T-helper 17 cell (primary cell): Measurements from ENCODE around the gene MGAT5. TPM values are rescaled to one million over a fixed set of nuclear protein-coding genes. Genes with fewer than 3 reads are reported as not detected.
"Not testable (repeated sequence)": the region's sequence is repeated elsewhere in the genome, so short reads cannot be mapped to it uniquely, and the experiment has no call there.

Experiments used
- ATAC-seq: fragments of 150-1000 bp; cut with Tn5 transposase; 2 replicates; pipeline ENCODE4 v1.10.0; 2021; ENCODE audit warnings: mild to moderate bottlenecking, moderate library complexity
- DNase-seq, 3 donors: peaks; one replicate each; pipeline versions ENCODE4 v3.0.0 to v3.0.0-alpha.2; 2020 to 2021
- H3K9me3 ChIP-seq: one replicate; pipeline ENCODE4 v1.7.0; 2013; ENCODE audit warnings: low read length, mild to moderate bottlenecking; ENCODE audit not compliant: control insufficient read depth, poor library complexity, severe bottlenecking
- H3K27ac Mint-ChIP-seq: one replicate; pipeline ENCODE4 v1.8.0; 2022; ENCODE audit warnings: mild to moderate bottlenecking, moderate library complexity, mixed read lengths
- H3K27me3 Mint-ChIP-seq: one replicate; pipeline ENCODE4 v1.8.0; 2022; ENCODE audit warnings: mixed read lengths
- H3K36me3 Mint-ChIP-seq: one replicate; pipeline ENCODE4 v1.8.0; 2022; ENCODE audit warnings: low read depth, mixed read lengths
- H3K4me1 Mint-ChIP-seq: one replicate; pipeline ENCODE4 v1.8.0; 2022; ENCODE audit warnings: mild to moderate bottlenecking, mixed read lengths
- H3K4me3 Mint-ChIP-seq: one replicate; pipeline ENCODE4 v1.8.0; 2022; ENCODE audit warnings: mild to moderate bottlenecking, moderate library complexity, mixed read lengths
- total RNA-seq, 4 donors: library from RNA in 2 of 4; stranded (reverse) in 2 of 4; gene quantifications; one replicate each; pipeline ENCODE4 v1.2.3 and lab custom pipeline; 2022 to 2026

Gene MGAT5
- total RNA-seq, 2 donors from 2014 or later = 120 to 127 TPM

DNA sequence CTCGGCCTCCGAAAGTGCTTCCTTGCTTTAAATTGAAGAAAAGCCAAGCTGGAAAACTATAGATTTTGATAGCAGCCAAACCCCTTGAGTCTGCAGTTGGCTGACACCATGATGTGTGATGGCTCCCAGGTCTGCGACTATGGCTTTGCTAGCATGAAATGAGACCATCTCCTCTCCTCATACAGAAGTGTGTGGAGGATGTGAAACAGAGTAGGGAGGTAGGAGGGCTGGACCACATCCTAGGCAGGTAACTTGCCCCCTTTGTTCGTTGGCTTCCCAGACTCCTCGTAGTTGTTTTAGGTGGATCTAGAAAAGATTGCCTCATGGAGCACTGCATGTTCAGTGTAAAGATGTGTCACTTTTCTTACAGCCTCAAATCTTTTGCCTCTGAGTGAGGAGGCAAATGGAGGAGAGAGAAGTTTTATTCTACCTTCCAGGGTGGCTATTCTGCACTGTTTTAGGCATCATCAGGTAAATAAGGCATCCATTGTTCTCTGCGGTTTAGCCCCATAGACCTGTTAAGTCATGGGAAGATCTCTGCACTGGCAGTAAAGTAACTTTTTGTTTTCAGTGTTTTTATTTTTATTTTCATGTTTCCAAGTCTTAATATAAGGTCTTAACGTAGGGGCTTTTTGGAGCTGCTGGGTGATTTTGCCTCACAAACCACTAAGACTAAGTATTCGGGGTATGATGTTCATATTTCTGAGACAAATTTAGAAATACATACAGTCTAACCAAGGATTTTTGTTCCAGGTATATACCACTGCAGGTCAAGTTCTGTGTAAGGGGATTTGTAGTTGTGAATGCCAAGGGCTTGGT lies 40.1 kb downstream of the MGAT5 start:
- Mint-ChIP-seq H3K4me1 (peaks cover 24% of the 10 kb centered on the region), H3K36me3 (peaks cover 6% of the 10 kb centered on the region), H3K27ac (no peak overlapping the region), H3K27me3 (no peaks in the 10 kb centered on the region), H3K4me3 (peak overlapping the region; percentile 12)
- DNase-seq = no peak
- H3K9me3 ChIP-seq = no peaks in the 10 kb centered on the region
- ATAC-seq = no peak

DNA sequence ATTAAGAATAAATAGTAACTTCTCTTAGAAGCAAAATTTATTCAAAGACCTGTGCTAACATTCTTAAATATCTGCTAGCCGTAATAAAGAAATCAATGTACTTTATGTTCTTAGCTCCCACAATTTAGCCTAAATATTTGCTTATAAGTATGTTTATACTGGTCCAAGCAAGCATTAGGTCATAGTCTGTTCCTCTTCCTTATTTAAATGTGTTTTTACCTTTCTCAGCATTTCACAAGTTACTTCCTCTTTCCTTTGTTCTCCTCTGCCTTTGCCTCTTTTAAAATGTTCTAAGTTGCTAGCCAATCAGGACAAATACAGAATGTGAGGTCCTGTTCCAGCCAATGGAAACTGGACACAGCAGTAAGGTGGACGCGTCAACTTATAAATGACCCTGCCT lies 40.7 kb downstream of the MGAT5 start:
- peaks cover 29% of the 10 kb centered on the region for H3K4me1 Mint-ChIP-seq
- not testable (repeated sequence) for DNase-seq, H3K36me3 Mint-ChIP-seq, H3K27me3 Mint-ChIP-seq, H3K4me3 Mint-ChIP-seq, H3K9me3 ChIP-seq, H3K27ac Mint-ChIP-seq, ATAC-seq

DNA sequence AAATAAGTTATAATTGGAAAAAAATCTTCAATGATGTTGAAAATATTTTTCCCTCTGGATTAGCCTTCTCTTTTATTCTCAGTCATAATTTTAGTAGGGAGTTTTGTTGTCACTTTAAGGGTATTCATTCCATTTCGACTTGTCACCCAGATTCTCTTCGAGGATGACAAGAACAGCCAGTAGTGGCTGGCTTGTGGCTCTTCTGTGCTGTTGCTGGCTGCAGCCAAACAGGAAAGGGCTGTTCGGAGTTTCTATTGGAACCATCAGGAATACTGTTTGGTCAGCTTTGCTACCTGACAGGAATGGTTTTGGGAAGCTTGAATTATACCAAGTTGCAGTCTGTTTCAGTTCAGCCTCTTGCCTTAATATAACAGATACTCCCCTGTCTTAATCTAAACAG lies 41.6 kb downstream of the MGAT5 start:
- no peak overlapping the region for H3K4me3 Mint-ChIP-seq
- no peak overlapping the region for H3K27ac Mint-ChIP-seq
- H3K27me3 Mint-ChIP-seq = no peaks in the 10 kb centered on the region
- H3K9me3 ChIP-seq = no peaks in the 10 kb centered on the region
- DNase-seq (no peak), ATAC-seq (no peak)
- peaks cover 10% of the 10 kb centered on the region for H3K36me3 Mint-ChIP-seq
- peaks cover 38% of the 10 kb centered on the region for H3K4me1 Mint-ChIP-seq

DNA sequence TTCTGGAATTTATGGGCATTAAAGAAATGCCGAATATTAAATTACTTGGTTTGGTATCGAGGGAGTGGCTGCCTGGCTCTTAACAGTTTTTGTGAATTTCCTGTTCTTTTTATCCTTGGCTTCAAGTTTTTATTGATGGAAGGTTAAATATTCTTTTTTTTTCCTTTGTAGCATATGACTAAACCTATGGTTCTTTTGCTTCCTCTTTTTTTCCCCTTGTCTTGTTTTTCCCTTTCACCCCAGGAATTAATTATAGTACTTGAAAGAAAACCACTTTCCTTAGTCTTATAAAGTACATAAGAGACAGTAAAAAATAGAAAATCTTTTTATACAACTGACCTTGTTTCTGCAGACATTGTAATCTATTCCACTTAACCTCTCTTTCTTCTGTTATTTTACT lies 42.4 kb downstream of the MGAT5 start:
- Mint-ChIP-seq H3K27me3 (no peaks in the 10 kb centered on the region), H3K36me3 (peaks cover 10% of the 10 kb centered on the region), H3K4me1 (peaks cover 44% of the 10 kb centered on the region), H3K4me3 (no peak overlapping the region), H3K27ac (peak overlapping the region; percentile 67)
- no peak for DNase-seq
- ATAC-seq = no peak
- H3K9me3 ChIP-seq = no peaks in the 10 kb centered on the region

DNA sequence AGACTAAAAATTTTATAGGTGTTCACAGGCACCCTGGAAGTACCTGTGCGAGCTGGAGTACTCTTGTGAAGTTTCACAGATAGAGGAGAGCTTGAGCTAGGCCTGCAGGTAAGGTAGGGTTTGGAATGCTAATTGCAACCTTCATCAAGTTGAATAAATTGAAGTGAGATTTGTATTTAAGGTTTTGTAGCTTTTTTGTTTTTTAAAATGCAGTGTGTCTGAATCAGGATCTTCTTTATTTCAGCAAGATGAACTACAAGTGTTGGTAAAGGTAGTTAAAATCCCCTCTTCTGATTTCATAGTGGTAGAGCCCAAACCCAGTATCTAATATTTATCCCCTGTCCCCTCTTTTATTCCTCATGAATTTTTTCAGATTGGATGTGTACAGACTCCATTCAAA lies 45.5 kb downstream of the MGAT5 start:
- DNase-seq = no peak
- H3K9me3 ChIP-seq = no peaks in the 10 kb centered on the region
- no peak for ATAC-seq
- no peaks in the 10 kb centered on the region for H3K27me3 Mint-ChIP-seq
- H3K4me1 Mint-ChIP-seq = peaks cover 56% of the 10 kb centered on the region
- H3K27ac Mint-ChIP-seq = peak overlapping the region; percentile 92
- H3K4me3 Mint-ChIP-seq = peak overlapping the region; percentile 19
- peaks cover 8% of the 10 kb centered on the region for H3K36me3 Mint-ChIP-seq

DNA sequence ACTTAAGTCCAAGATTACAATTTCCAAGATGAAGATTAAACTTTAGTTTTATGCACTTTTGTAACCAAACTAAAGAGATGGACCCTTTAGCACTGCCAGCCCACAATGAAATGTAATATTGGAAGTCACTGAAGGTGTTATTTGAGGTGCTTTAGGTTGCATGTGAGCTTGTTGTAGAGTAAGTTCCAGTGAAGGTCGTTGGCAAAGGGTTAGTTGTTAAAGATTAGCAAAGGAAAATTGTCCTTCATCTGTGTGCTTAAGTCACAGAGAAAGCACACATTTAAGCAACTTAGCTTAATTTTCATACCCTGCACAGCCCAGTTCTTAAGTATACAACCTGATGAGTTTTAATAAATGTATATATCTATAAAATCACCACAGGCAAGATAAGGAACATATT lies 46.7 kb downstream of the MGAT5 start:
- no peaks in the 10 kb centered on the region for H3K27me3 Mint-ChIP-seq
- ATAC-seq = no peak
- H3K36me3 Mint-ChIP-seq = peaks cover 8% of the 10 kb centered on the region
- peak overlapping the region; percentile 92 for H3K27ac Mint-ChIP-seq
- DNase-seq = no peak
- no peak overlapping the region for H3K4me3 Mint-ChIP-seq
- H3K4me1 Mint-ChIP-seq = peaks cover 57% of the 10 kb centered on the region
- no peaks in the 10 kb centered on the region for H3K9me3 ChIP-seq

DNA sequence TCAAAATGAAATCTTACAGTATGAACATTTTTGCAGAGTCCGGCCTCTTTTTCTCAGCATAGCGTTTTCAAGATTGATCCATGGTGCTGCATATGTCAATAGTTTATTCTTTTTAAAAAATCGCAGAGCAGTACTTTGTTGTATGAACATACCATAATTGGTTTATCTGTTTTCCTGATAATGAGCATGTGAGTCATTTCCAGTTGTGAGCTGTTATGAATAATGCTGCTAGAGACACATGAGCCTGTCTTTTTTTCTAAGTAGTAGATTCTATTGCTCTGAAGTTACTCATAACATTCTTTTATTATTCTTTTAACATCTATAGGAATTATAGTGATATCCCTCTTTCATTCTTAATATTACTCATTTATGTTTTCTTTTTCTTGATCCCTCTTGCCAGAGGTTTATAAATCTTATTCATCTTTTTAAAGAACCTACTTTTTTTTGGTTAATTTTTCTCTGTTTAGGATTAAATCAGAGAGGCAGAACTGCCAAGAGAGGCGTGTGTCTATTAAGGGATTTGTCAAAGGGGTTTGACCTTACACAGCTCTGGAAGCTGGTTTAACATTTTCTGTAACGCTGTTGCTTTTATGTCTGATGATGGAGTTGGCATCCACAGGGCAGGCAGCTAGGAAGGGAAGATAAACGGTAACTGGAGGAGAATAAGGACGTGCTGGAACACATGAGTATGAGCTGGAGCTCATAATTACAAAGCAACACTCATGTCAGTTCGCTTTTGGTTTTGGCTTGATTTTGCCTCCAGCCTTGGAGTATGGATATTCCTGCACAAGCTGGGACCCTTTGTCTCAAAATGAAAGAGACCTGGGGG lies 47.4 kb downstream of the MGAT5 start:
- peaks cover 57% of the 10 kb centered on the region for H3K4me1 Mint-ChIP-seq
- H3K27ac Mint-ChIP-seq = peak overlapping the region; percentile 92
- H3K36me3 Mint-ChIP-seq = peaks cover 8% of the 10 kb centered on the region
- ATAC-seq (peak; percentile 36), DNase-seq (no peak)
- peak overlapping the region; percentile 33 for H3K4me3 Mint-ChIP-seq
- no peaks in the 10 kb centered on the region for H3K9me3 ChIP-seq
- H3K27me3 Mint-ChIP-seq = no peaks in the 10 kb centered on the region

DNA sequence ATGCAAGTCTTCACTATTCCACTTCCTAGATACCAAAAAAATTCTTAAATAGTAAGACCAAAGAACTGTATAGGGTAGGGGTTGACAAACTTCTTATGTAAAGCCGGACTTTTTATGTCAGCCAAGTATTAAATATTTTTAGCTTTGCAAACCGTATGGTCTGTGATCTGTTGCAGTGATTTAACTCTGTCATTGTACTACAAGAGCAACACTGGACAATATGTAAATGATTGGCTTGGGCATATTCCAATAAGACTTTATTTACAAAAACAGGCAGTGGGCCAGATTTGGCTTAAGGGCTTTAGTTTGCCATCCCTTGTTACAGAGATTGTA lies 48.0 kb downstream of the MGAT5 start:
- peaks cover 6% of the 10 kb centered on the region for H3K36me3 Mint-ChIP-seq
- H3K9me3 ChIP-seq = no peaks in the 10 kb centered on the region
- DNase-seq (no peak), ATAC-seq (no peak)
- H3K27ac Mint-ChIP-seq = peak overlapping the region; percentile 92
- H3K4me1 Mint-ChIP-seq = peaks cover 63% of the 10 kb centered on the region
- H3K4me3 Mint-ChIP-seq = no peak overlapping the region
- H3K27me3 Mint-ChIP-seq = no peaks in the 10 kb centered on the region

DNA sequence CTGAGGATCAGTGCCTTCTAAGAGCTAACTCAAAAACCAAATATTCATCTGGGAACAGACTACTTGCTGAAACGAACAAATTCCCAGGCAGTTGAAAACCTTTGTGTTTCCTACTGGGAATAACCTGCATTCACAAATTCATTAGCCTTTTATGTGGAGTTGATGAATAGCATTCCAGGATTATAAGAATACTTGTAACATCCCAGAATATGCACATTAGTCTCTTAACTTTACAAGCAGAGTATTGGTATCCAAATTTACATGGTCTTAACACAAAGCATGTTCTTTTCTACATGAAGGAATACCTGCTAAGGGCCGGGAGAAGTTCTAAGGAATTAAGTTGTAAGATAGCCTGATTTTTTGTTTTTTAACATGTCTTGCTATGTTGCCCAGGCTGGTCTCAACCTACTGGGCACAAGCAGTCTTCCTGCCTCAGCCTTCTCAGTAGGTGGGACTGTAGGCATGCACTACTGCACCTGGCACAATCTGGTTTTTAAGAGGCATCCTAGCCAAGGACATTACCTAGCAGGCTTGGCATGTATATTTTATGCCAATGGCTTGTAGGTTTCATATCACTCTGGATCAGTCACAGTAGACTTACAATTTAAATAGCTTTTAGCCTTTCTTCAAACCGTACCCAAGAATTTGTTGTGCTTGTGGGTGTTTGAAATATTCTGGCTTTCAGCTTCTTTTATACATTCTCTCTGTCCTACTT lies 50.7 kb downstream of the MGAT5 start:
- Mint-ChIP-seq H3K27ac (peak overlapping the region; percentile 92), H3K4me3 (peak overlapping the region; percentile 52), H3K27me3 (no peaks in the 10 kb centered on the region), H3K36me3 (peaks cover 5% of the 10 kb centered on the region), H3K4me1 (peaks cover 65% of the 10 kb centered on the region)
- DNase-seq = no peak
- peak; percentile 54 for ATAC-seq
- no peaks in the 10 kb centered on the region for H3K9me3 ChIP-seq

DNA sequence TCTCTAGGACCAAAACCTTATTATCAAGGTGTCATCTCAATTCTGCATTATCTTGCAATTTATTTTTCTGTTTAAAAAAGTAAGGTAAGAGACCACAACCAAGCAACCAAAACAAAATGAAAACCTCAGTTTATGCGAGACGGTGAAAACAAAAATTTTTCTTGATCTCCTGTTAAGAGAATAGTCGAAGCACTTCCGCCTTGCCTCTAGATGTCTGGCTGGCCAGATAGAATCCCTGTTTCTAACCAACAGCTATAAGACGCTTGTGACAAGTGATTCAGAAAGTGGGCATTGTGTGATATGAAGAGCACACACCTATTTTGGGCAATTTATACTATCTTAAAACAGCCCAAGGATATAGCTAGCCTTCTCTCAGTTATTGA lies 51.2 kb downstream of the MGAT5 start:
- Mint-ChIP-seq H3K4me1 (peaks cover 63% of the 10 kb centered on the region), H3K27ac (peak overlapping the region; percentile 92), H3K27me3 (no peaks in the 10 kb centered on the region), H3K36me3 (peaks cover 3% of the 10 kb centered on the region), H3K4me3 (peak overlapping the region; percentile 52)
- DNase-seq (no peak), ATAC-seq (peak; percentile 86)
- no peaks in the 10 kb centered on the region for H3K9me3 ChIP-seq

DNA sequence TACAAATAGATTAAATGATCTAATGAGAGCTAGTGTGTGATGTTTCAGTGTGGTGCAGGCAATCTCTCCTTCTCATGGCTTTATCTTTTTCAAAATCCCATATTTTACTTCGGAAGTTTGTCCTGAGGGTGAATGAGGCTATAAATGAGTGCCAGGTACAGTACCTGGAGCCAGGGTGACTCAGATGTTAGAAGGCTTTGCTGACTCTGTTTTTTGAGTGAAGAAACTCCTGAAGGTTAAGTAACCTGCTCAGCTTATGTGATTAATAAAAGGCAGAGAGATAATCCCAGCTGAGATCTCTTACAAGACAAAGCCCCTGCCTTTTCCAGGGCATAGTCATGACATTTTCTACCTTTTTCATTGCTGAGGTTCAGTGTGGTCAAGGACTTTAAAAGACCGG lies 52.6 kb downstream of the MGAT5 start:
- Mint-ChIP-seq H3K4me1 (peaks cover 62% of the 10 kb centered on the region), H3K36me3 (peaks cover 3% of the 10 kb centered on the region), H3K4me3 (no peak overlapping the region), H3K27me3 (no peaks in the 10 kb centered on the region), H3K27ac (peak overlapping the region; percentile 92)
- ATAC-seq (no peak), DNase-seq (no peak)
- H3K9me3 ChIP-seq = no peaks in the 10 kb centered on the region

DNA sequence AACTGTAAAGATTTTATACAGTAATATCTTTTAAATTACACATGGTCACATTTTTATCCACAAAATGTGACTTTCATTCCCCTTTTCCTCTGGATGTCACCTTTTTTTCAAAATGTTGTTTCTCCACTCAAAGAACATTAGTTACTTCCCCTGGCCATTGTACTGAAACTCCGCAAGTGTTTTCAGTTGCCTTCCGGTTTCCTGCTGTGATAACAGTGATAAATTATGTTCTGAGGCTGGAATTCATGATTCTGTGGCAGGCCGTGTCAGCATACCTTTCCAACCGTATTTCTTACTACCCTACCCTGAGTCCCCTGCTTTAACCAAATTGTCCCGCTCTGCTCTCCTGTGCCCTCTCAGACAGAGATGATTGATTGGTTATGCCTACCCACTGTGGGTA lies 53.5 kb downstream of the MGAT5 start:
- no peaks in the 10 kb centered on the region for H3K9me3 ChIP-seq
- ATAC-seq = no peak
- Mint-ChIP-seq H3K4me1 (peaks cover 67% of the 10 kb centered on the region), H3K36me3 (peaks cover 3% of the 10 kb centered on the region), H3K27me3 (no peaks in the 10 kb centered on the region), H3K27ac (peak overlapping the region; percentile 92), H3K4me3 (no peak overlapping the region)
- DNase-seq = no peak
